Keratinocyte (primary cell): ENCODE results near the gene P2RX2. TPM values are rescaled to one million over a fixed set of nuclear protein-coding genes. Genes with fewer than 3 reads are reported as not detected.
"Not testable (repeated sequence)": the region's sequence is repeated elsewhere in the genome, so short reads cannot be mapped to it uniquely, and the experiment has no call there.

Experiments
- DNase-seq: peaks from one replicate; pipeline ENCODE4 v3.0.0-alpha.2; 2011; ENCODE audit warnings: low read depth, missing footprints, low spot score
- FAIRE-seq: peaks from 2 replicates; lab custom pipeline; 2011; peaks lifted over from hg19 to GRCh38; lab: Jason Lieb, UNC
- H2AFZ ChIP-seq: 2 replicates; pipeline ENCODE4 v1.6.0; 2012; ENCODE audit warnings: low read length, control low read depth, inconsistent platforms; ENCODE audit not compliant: control insufficient read depth
- H3K27ac ChIP-seq: 2 replicates; pipeline ENCODE4 v1.5.1; 2011; ENCODE audit warnings: low read length; ENCODE audit not compliant: control insufficient read depth, insufficient read depth
- H3K27me3 ChIP-seq: 3 replicates; pipeline ENCODE4 v1.6.0; 2011; ENCODE audit warnings: low read length; ENCODE audit not compliant: control insufficient read depth, insufficient read depth; ENCODE audit errors: extremely low read depth
- H3K36me3 ChIP-seq, 2 experiments: 2 replicates in 1 of 2; 3 replicates in 1 of 2; pipeline ENCODE4 v1.5.1; 2011; ENCODE audit warnings: low read length in 2 of 2, mild to moderate bottlenecking in 1 of 2; ENCODE audit not compliant: control insufficient read depth in 2 of 2, insufficient read depth in 2 of 2; ENCODE audit errors: extremely low read depth in 1 of 2
- H3K4me1 ChIP-seq: 3 replicates; pipeline ENCODE4 v1.5.1; 2011; ENCODE audit warnings: low read length; ENCODE audit not compliant: control insufficient read depth, insufficient read depth; ENCODE audit errors: extremely low read depth
- H3K4me2 ChIP-seq: 3 replicates; pipeline ENCODE4 v1.6.0; 2011; ENCODE audit warnings: low read depth, low read length; ENCODE audit not compliant: control insufficient read depth, insufficient read depth; ENCODE audit errors: extremely low read depth
- H3K4me3 ChIP-seq, 3 experiments: fragments of 200-600 bp in 1 of 3; sonication (generic) in 1 of 3; 2 replicates in 2 of 3; 3 replicates in 1 of 3; pipeline ENCODE4 v1.5.1; 2011 to 2016; ENCODE audit warnings: low read length in 3 of 3, mild to moderate bottlenecking in 3 of 3, control low read depth in 2 of 3, inconsistent platforms in 1 of 3, low read depth in 1 of 3, mixed read lengths in 1 of 3, mixed run types in 1 of 3, moderate library complexity in 1 of 3; ENCODE audit not compliant: control insufficient read depth in 2 of 3, insufficient read depth in 2 of 3; ENCODE audit errors: extremely low read depth in 1 of 3
- H3K79me2 ChIP-seq: 2 replicates; pipeline ENCODE4 v1.6.0; 2012; ENCODE audit warnings: low read length; ENCODE audit not compliant: control insufficient read depth, insufficient read depth
- H3K9ac ChIP-seq: 3 replicates; pipeline ENCODE4 v1.6.0; 2011; ENCODE audit warnings: low read length; ENCODE audit not compliant: control insufficient read depth, insufficient read depth; ENCODE audit errors: extremely low read depth
- H3K9me1 ChIP-seq: 3 replicates; pipeline ENCODE4 v1.6.0; 2011; ENCODE audit warnings: low read length; ENCODE audit not compliant: control insufficient read depth, insufficient read depth; ENCODE audit errors: extremely low read depth
- H3K9me3 ChIP-seq: 2 replicates; pipeline ENCODE4 v1.5.1; 2012; ENCODE audit warnings: low read depth, low read length; ENCODE audit not compliant: control insufficient read depth
- H4K20me1 ChIP-seq: 3 replicates; pipeline ENCODE4 v1.6.0; 2011; ENCODE audit warnings: low read length; ENCODE audit not compliant: control insufficient read depth, insufficient read depth; ENCODE audit errors: extremely low read depth
- EZH2 ChIP-seq: IDR thresholded peaks from one replicate; pipeline ENCODE4 v1.6.1; 2012; ENCODE audit warnings: inconsistent platforms, mild to moderate bottlenecking, low read length, moderate library complexity
- dilution Hi-C: fragments of 300-500 bp; cut with MboI; formaldehyde crosslinking; loops from one replicate; pipeline ENCODE4 v1.7.0; 2020; ENCODE audit warnings: low sequenced_read_pairs; ENCODE audit not compliant: extremely low pct_ligation_motif_present
- polyA plus RNA-seq, 5 experiments: library from polyadenylated mRNA; depleted of rRNA in 3 of 5; stranded (reverse) in 3 of 5; stranded (forward) in 1 of 5; unstranded in 1 of 5; fragments of >200 nt; gene quantifications; 1 replicate in 1 of 5; 2 replicates in 3 of 5; 3 replicates in 1 of 5; pipeline versions ENCODE4 v1.2.1 to v1.2.3, GENCODE V29; 2011 to 2012; ENCODE audit warnings: missing spikeins in 2 of 5, low read depth in 1 of 5, low replicate concordance in 1 of 5
- TF ChIP-seq, protein P1 (sequence below), 3 experiments: IDR thresholded peaks in 1 of 3; conservative IDR thresholded peaks in 1 of 3; optimal IDR thresholded peaks in 1 of 3; 2 replicates in 2 of 3; 3 replicates in 1 of 3; pipeline versions ENCODE3 to v1.5.1; 2011; ENCODE audit warnings: low read length in 3 of 3, mild to moderate bottlenecking in 3 of 3, moderate library complexity in 2 of 3, control low read depth in 1 of 3, inconsistent platforms in 1 of 3; ENCODE audit not compliant: insufficient read depth in 2 of 3; ENCODE audit errors: extremely low read depth in 1 of 3

The P2RX2 gene
- polyA plus RNA-seq, 1 donor (not counting 4 experiments of a cell fraction or from before 2014, with no cell fraction given): not detected

DNA sequence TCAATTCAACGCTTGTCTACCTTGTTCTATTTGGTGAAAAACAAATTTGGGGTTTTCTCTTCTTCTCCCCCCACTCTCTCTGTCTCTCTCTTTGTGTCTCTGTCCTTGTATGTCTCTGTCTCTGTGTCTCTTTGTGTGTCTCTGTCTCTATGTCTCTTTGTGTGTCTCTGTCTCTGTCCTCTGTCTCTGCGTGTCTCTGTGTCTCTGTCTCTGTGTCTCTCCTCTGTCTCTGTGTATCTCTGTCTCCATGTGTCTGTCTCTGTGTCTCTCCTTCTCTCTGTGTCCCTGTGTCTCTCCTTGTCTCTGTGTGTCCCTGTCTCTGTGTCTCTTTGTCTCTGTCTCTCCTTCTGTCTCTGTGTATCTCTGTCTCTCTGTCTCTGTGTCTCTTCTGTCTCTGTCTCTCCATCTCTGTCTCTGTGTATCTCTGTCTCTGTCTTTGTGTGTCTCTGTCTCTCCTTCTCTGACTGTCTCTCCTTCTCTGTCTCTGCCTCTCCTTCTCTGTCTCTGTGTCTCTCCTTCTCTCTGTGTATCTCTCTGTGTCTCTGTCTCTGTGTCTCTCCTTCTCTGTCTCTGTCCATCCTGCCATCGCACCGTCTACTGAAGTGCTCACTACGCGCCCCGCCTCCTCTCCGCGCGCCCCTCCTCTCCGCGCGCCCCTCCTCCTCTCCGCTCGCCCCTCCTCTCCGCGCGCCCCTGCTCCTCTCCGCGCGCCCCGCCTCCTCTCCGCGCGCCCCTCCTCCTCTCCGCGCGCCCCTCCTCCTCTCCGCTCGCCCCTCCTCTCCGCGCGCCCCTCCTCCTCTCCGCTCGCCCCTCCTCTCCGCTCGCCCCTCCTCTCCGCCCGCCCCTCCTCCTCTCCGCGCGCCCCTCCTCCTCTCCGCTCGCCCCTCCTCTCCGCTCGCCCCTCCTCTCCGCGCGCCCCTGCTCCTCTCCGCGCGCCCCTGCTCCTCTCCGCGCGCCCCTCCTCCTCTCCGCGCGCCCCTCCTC, 21.0 kb upstream of the P2RX2 start:
- Histone ChIP-seq H3K9ac (no peak overlapping the region), H3K27ac (no peak overlapping the region), H3K4me2 (peak overlapping the region; percentile 51), H3K9me3 (no peaks in the 10 kb centered on the region), H4K20me1 (no peaks in the 10 kb centered on the region), H3K9me1 (no peaks in the 10 kb centered on the region), H3K27me3 (peaks cover 40% of the 10 kb centered on the region), H3K79me2 (no peaks in the 10 kb centered on the region), H3K4me1 (peaks cover 7% of the 10 kb centered on the region), H2AFZ (peak overlapping the region; percentile 33), H3K36me3 (no peaks in the 10 kb centered on the region), H3K4me3 (peak overlapping the region in 2 of 3 experiments; percentile 20 to 52)
- TF ChIP-seq, protein P1, sequence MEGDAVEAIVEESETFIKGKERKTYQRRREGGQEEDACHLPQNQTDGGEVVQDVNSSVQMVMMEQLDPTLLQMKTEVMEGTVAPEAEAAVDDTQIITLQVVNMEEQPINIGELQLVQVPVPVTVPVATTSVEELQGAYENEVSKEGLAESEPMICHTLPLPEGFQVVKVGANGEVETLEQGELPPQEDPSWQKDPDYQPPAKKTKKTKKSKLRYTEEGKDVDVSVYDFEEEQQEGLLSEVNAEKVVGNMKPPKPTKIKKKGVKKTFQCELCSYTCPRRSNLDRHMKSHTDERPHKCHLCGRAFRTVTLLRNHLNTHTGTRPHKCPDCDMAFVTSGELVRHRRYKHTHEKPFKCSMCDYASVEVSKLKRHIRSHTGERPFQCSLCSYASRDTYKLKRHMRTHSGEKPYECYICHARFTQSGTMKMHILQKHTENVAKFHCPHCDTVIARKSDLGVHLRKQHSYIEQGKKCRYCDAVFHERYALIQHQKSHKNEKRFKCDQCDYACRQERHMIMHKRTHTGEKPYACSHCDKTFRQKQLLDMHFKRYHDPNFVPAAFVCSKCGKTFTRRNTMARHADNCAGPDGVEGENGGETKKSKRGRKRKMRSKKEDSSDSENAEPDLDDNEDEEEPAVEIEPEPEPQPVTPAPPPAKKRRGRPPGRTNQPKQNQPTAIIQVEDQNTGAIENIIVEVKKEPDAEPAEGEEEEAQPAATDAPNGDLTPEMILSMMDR (optimal IDR thresholded peaks at IDR 0.05 in 1 of 3, IDR thresholded peaks at IDR 0.05 in 1 of 3, conservative IDR thresholded peaks at IDR 0.05 in 1 of 3; ENCODE audit: extremely low read depth in 1 of 3, insufficient read depth in 2 of 3, low read length in 3 of 3): no peak
- TF ChIP-seq EZH2: no peak
- DNase-seq: no peak
- FAIRE-seq: no peak
- dilution Hi-C loops: no loop called here

DNA sequence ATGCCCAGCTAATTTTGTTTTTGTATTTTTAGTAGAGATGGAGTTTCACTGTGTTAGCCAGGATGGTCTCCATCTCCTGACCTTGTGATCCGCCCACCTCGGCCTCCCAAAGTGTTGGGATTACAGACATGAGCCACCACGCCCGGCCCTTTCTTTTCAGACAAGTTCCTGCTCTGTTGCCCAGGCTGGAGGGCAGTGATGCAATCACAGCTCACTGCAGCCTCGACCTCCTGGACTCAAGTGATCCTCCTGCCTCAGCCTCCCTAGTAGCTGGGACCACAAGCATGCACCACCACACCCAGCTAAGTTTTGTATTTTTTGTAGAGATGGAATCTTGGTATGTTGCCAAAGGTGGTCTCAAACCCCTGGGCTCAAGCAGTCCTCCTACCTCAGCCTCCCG, 19.1 kb upstream of the P2RX2 start:
- H3K79me2 ChIP-seq, H3K4me2 ChIP-seq, H3K4me3 ChIP-seq, H3K9ac ChIP-seq, H3K9me1 ChIP-seq, H3K27ac ChIP-seq, H2AFZ ChIP-seq, H3K4me1 ChIP-seq, dilution Hi-C loops, H4K20me1 ChIP-seq, H3K36me3 ChIP-seq, DNase-seq, H3K9me3 ChIP-seq, FAIRE-seq: not testable (repeated sequence)
- H3K27me3 ChIP-seq: peaks cover 58% of the 10 kb centered on the region
